Measurements from ENCODE around the gene DSC1.
A peak's percentile ranks its signal among the peaks of the same experiment; 100 is the strongest.
"Not testable (repeated sequence)": the region's sequence is repeated elsewhere in the genome, so short reads cannot be mapped to it uniquely, and the experiment has no call there.

Gene DSC1, protein sequence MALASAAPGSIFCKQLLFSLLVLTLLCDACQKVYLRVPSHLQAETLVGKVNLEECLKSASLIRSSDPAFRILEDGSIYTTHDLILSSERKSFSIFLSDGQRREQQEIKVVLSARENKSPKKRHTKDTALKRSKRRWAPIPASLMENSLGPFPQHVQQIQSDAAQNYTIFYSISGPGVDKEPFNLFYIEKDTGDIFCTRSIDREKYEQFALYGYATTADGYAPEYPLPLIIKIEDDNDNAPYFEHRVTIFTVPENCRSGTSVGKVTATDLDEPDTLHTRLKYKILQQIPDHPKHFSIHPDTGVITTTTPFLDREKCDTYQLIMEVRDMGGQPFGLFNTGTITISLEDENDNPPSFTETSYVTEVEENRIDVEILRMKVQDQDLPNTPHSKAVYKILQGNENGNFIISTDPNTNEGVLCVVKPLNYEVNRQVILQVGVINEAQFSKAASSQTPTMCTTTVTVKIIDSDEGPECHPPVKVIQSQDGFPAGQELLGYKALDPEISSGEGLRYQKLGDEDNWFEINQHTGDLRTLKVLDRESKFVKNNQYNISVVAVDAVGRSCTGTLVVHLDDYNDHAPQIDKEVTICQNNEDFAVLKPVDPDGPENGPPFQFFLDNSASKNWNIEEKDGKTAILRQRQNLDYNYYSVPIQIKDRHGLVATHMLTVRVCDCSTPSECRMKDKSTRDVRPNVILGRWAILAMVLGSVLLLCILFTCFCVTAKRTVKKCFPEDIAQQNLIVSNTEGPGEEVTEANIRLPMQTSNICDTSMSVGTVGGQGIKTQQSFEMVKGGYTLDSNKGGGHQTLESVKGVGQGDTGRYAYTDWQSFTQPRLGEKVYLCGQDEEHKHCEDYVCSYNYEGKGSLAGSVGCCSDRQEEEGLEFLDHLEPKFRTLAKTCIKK

DNA sequence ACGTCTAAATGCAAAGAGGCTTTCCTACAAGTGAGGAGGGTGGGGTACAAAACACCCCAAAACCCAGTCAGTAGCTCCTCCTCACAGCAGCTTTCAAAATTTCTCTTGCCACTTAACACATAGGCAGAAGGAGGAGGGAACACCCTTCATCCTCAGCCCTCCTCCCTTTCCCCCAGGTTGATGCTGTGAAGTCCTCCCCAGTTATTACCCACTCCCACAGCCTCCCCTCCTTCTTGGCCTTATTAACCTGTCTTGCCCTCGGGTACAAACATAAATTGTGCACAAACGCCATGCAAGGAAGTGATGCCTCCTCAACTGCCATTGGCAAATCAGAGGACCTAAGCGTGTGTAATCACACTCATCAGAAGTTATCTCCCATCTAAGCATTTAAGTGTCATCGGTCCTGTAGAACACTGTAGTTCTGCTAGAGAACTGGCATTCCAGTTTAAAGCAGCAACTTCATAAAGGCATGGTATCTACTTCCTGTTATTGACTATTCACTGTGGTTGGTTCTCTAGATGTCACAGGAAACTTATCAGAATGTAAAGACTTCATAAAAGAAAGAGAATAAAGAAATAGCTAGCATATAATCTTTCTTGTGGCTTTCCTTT lies at the start of gene DSC1:
Gene DSC1, minus strand, starts transcription at position 32 of the 611 bp plus-strand sequence. CDS start 262 bp downstream, outside the sequence.
- no peak for DNase-seq (ENCODE audit: low read depth, low spot score)

DNA sequence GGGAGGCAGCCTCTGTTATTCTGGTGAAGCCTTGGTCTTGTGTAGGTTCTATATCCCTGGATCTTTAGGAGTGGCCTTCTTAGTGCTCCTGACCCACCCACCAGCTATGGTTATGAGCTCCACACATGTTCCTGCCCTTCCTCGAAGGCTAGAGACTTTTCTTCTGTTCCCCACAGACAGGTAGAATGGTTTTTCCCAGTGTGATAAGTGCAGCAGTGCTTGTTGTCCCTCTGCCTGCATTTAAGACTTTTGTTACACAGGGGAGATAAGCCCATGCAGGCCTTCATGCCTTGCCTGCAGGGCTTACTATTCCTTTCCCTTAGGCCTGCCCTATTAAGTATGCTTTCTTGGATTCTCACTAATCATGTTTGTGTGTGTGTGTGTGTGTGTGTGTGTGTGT lies 48.4 kb upstream of the DSC1 start:
- no peak for DNase-seq (ENCODE audit: low read depth, low spot score)

DNA sequence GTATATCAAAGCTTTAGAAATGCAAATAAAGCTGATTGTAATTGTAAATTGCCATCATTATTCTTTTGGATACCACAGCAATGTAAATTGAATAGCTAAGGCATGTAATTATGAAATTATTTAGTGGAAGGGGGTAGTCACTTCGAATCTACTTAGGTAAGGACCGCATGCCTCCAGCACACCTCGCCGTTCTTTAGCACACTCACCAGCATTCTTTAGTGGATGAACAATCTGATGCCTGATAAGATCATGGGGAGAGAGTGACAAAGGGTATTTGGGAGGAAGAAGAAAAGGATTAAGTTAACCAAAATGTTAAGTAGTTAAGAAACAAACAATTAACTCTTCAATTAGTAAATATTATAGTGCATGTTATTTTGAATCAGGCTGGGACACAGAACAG lies 46.4 kb upstream of the DSC1 start:
- DNase-seq (ENCODE audit: low read depth, low spot score) = no peak

DNA sequence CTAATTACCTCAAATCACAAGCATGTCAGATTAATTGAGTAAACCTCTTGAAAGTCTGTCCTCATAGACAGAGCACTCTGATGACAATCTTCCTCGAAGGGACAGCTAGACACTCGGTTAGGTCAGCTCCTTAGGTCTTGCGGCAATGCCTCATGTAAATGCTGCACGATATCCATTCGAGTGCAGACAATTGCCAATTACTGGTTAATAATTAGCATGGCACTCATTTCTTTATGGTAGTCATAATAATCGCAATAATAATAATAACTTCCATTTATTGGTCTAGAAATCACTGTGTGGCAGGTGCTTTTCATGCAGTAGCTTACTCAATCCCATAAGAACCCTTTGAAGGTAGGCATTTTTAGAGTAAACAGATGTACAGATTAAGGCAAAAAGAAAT lies 44.7 kb upstream of the DSC1 start:
- no peak for DNase-seq (ENCODE audit: low read depth, low spot score)

DNA sequence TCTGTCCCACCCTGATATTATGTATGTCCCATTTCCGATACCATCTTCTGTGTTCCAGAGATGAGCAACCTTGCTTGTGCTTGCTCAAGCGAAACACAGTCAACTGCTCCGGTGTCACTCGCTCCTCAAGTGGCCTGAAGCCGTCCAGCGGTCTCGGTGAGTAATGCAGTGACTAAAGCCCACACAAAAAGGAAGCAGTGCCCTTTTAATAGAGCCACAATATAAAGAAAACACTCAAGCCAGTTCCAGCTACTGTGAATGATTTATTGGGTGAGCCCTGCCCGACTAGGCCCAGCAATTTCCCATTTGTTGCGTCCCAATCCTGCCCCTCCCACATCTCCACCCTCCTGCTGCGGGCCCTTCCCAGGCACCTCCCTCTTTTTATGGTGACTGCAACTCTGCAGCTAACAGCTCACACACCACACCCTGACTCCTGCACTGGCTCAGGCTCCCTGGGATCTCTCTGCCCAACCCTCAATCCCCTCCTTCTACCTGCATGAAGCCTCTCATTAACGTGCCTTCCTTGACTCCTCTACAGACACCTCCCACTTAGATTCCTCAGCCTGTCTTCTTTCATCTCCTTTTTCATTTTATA lies 44.2 kb upstream of the DSC1 start:
- DNase-seq (ENCODE audit: low read depth, low spot score) = peak; percentile 79

DNA sequence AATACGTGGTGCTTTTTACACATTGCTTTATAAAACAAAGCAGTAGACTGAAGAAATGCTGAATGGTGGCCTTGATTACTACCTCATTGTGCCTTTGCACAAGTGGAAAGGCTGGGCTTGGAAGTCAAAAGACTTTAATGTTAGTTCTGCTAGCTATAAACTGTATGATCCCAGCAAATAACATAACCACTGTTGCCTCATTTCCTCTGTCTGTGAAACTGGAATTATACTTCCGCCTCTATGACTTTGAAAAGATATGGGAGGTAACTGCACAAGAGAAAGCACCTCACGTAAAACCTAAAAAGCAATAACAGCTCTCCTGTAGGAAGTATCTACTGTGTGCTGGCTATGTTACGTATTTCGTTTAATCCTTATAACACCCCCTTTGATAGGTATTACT lies 43.4 kb upstream of the DSC1 start:
- DNase-seq (ENCODE audit: low read depth, low spot score) = no peak

DNA sequence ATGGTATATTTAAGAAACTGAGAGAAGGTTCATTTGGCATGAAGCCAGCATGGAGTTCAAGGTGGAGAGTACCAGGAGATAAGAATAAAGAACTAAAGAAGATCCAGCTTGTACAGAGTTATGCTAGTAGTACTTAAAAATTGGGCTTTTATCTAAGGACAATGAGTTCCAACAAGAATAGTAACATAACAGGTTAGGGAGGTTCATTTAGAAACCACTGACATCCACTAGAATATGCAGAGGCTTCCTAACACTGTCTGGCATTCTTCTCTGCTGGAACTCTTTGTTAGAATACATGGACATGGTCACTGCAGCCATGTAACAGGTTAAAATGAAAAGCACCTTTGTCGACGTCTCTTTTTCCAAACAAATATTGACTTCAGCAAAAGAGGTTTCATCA lies 42.6 kb upstream of the DSC1 start:
- no peak for DNase-seq (ENCODE audit: low read depth, low spot score)

DNA sequence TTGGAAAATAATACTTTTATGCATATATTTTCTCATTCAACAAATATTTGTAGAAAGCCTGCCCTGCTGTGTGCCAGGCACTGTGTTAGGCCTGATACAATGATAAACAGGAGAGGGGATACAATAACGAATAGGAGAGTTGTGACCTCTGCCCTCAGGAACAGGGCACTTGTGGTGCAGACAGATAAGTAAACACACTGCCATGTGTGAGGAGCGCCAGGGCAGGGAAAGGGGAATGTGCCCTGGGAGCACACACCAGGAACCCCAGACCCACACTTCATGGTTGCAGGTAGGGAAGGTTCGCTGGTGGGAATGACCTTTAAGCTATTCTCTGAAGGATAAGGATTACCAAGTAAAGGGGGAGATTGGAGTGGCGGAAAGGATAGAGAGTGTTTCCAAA lies 42.2 kb upstream of the DSC1 start:
- DNase-seq (ENCODE audit: low read depth, low spot score) = no peak

DNA sequence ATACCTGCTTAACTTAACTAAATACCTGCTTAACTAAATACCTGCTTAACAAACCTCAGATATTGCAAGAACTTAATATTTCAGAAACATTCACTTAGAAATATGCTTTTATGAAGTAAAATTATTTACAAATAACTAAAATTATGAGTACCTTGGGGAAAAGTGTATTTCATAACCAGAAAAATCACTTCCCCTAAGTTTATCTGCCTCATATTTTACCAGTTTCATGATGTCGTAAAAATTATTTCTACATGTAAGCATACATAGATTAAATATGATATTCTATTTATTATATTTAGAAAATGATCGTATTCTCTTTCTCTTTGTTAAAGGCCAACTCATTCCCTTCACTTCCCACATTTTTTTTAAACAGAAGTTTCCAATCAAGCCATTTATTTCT lies 41.5 kb upstream of the DSC1 start:
- DNase-seq (ENCODE audit: low read depth, low spot score) = no peak

DNA sequence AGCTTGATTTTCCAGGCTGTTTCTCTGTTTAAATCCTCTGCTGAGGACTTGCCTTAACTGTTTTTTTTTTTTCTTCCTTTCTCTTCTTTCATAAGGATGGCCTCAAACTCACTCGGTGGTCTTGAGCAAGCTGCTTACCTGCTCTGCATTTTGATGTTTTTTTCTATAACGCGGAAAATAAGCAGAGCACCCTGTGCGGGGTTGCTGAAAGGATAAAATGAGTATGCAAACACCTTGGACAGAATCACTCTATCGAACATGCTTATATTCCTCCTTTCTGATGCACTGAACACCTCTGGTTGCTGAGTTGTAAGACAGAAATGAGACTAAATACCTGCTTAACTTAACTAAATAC lies 41.1 kb upstream of the DSC1 start:
- no peak for DNase-seq (ENCODE audit: low read depth, low spot score)

DNA sequence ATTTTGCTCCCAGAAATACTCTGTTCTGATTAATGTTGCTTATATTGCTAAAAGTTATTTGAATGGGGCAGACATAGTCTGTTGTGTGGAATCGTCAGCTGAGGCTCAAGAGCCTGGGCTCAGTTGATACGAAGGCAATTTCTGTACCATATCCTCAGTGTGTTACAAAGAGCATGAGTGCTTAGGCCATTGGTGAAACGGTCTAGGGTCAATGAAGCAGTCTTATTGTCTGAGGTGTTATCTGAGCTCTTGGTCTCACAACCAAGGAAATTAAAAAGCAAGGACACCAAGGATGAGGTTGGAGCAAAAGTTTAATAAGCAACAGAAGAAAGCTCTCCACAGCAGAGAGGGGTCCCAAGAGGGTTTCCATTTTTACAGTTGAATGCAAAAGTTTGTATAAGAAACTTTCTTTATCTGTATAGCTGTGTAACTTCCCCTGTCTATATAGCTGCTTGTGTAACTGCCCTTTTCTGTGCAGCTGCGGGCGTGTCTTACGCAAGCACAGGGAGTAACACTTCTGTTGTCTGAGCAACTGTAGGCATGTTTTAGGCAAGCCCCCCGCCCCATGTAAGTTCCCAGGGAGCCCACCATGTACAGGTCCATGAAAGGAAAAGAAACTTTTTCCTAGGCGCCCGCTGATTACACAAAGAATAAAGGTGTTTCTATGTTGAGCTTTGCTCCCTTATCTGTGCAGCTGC lies 40.6 kb upstream of the DSC1 start:
- no peak for DNase-seq (ENCODE audit: low read depth, low spot score)

DNA sequence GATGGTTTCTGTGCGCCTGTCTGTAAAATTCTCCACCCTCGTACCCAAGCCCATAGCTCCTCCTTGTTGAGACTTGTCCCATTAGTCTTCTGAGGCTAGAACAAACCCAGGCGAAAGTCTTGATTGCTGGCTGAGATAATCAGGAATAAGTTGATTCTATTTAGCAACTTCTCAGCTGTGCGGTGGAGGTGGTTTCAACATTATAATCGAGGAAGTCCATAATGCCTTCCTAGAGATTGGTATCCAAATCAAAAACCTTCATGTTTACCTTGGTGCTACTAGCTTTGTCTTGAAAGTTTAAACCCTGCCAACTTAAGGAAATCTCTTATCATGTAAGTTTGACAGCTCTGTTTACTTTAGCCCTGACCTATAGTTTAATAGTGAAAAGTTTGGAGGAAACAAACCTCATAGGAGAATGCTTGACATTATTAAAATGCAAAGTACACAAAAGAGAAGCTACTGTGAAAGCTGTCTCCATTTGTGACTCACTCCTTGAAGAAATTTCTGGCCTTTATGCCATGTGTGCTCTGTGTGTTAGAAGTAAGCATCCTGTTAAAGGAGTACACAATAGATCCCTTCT lies 36.6 kb upstream of the DSC1 start:
- DNase-seq (ENCODE audit: low read depth, low spot score) = peak; percentile 54

DNA sequence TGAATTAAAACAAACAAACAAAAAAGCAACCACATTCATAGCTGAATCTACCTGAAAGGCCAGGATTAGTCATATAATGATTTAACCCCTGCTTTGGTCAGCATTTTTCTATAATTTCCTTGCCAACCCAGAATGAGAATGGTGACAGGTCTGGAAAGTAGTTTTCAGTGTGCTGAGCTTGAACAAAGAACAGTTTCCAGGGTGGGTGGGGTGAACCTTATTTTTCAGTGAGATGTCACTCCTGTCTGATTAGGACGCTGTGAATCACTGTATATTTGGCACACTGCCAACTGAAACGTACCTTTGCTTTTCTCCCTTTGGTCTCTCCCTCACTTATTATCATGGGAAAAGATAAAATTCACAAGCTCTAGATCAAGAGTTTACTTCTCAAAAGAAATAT lies 35.0 kb upstream of the DSC1 start:
- peak; percentile 42 for DNase-seq (ENCODE audit: low read depth, low spot score)

DNA sequence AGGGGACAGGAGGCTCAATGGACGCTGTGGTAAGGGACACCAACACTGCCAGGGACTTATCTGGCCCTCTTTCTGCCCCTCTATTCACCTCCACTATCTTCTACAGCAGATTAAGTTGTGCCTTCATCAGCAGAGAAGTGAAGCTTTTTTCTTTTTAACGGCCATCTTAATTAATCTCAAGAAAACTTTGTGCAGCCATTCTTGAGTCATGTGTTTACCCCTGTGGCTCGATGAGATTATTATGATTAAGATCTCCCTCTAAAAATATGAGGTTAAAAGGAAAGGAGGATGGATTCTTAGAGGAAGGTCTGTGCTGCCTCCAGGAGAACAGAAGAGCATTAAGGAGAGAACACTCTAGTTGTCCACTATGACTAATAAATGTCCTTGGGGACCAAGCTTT lies 32.4 kb upstream of the DSC1 start:
- DNase-seq (ENCODE audit: low read depth, low spot score) = no peak

DNA sequence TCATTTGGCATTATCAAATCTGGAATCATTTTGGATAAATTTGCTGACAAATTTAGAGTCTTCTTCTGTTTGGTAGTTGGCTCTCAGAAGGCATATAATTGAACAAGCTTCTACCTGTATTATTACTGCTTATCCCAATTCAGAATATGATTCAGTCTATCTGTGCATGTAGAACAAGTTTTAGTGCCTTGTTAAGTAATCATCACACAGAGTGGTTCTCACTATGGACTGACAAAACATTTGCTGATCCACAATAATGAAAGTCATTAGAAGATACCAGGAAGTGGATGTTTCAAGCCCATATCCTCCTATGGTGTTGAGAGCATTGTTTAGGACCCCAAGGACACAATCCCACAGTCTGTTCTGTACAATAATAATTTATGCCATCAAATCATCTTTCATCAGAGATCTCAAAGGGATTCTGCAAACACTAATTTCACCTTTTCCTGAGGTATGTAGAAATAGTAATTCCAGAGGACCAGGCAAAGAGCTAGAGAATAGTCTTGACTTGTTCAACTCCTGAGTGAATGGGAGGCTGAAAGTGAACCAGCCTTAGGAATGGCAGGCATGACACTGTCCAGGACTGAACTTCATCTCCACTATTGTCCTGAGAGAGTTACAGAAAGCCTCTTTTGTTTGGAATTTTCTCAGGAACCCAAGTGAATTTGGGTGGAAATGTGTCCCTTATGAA lies 29.6 kb upstream of the DSC1 start:
- DNase-seq (ENCODE audit: low read depth, low spot score) = no peak

DNA sequence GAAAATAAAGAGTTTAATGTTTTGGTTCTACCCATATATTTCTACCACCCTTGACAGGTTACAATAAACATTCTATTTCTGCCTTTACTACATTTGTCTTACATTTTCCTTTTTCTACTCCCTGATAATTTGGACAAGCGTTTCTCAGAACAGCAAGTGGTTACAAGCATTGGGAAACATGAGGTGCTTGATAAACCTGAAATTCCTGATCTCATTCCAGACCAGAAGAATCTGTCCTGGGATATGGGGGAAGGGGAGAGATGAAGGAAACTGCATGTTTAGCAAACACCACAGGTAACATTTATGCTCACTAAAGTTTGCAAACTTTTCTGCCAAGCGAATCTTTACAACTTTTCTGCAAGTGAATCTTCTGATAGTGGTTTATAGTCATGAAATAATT lies 28.3 kb upstream of the DSC1 start:
- DNase-seq (ENCODE audit: low read depth, low spot score) = no peak

DNA sequence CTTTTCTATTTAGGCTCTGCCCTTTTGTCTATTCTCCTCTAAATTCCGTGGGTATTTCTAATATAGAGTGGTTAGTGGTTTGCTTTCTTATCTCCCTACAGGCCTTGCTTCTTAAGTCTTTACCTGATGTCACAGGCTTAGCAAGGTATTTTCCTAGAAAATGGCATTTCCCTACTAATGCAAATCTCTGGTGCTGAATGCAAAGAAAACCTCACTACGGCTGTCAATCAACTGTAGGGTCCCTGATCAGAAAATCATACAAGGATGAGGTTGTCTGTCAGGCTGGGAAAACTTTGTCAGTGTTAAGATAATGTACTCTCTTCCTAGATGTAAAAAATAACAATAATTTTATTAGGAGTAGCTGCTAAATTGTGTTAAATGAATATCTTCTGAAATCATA lies 27.1 kb upstream of the DSC1 start:
- no peak for DNase-seq (ENCODE audit: low read depth, low spot score)

DNA sequence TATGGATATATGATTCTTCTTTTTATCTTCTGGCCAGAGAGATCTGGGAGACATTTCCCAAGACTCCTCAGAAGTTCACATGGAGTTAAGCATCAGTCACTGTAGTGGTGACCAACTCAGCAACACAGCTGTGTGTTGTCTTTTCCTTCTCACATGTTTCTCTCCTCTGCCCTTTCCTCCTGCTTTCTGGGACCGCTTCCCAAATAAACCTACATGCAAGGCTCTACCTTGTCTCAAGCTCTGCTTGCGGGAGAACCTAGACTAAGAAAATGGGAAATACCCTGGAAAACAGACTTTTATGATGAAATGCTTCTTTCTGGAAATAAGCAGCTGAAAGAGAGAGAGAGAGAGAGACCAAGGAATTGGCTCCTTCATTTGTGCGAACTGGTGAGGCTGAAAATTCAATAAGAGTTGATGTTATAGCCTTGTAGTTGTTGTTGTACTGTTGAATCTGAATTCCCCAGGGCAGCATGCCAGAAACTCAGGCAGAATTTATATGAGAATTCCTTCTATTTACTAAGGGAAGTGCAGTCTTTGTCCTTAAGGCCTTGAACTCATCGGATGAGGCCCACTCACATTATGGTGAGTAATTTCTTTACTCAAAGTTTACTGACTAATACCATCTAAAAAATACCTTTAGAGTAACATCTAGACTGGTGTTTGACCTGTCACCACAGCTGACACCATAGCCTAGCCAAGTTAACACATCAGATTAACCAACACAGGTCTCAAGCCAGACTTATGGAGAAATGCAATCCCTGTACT lies 22.7 kb upstream of the DSC1 start:
- peak; percentile 24 for DNase-seq (ENCODE audit: low read depth, low spot score)

DNA sequence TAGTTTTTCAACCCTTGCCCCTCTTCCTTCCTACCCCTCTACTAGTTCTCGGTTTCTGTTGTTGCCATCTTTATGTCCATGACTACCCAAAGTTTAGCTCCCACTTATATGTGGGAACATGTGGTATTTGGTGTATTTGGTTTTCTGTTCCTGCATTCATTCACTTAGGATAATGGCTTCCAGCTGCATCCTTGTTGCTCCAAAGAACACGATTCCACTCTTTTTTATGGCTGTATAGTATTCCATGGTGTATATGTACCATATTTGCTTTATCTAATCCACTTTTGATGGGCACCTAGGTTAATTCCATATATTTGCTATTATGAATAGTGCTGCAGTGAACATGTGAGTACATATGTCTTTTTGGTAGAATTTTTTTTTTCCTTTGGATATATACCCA lies 20.6 kb upstream of the DSC1 start:
- DNase-seq (ENCODE audit: low read depth, low spot score) = no peak

DNA sequence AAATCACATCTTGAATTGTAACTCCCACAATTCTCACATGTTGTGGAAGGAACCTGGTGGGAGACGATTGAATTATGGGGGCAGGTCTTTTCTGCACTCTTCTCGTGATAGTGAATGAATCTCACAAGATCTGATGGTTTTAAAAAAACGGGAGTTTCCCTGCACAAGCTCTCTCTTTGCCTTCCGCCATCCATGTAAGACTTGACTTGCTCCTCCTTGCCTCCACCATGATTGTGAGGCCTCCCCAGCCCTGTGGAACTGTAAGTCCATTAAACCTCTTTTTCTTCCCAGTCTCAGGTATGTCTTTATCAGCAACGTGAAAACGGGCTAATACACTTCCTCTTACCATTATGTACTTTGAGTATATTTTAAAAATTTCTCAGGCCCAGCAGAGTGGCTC lies 14.7 kb upstream of the DSC1 start:
- DNase-seq (ENCODE audit: low read depth, low spot score) = not testable (repeated sequence)

All from astrocyte of the hippocampus (primary cell).